HG03432 (cell line): Measurements from ENCODE around the gene GCHFR.

Experiments used
- ATAC-seq: cut with Tn5 transposase; IDR thresholded peaks from one replicate; pipeline ENCODE4 v1.9.1; 2021; ENCODE audit warnings: mild to moderate bottlenecking, moderate library complexity; ENCODE audit not compliant: unreplicated experiment

GCHFR gene

GRCh38 chr15:40808861-40809450 is 45.1 kb downstream of the GCHFR start:
- ATAC-seq: no peak

GRCh38 chr15:40812721-40813425 is 49.0 kb downstream of the GCHFR start:
- no peak for ATAC-seq

GRCh38 chr15:40815042-40815698 is 51.3 kb downstream of the GCHFR start:
- ATAC-seq: no peak
